GM20431 (cell line): Measurements from ENCODE around the gene FIGN.

ENCODE experiments used
- in situ Hi-C: fragments of 300-500 bp; cut with MseI, MboI; formaldehyde crosslinking; loops from one replicate; pipeline ENCODE4 v1.15.0; 2020; ENCODE audit warnings: low sequenced_read_pairs; ENCODE audit not compliant: unreplicated experiment

Gene FIGN, protein sequence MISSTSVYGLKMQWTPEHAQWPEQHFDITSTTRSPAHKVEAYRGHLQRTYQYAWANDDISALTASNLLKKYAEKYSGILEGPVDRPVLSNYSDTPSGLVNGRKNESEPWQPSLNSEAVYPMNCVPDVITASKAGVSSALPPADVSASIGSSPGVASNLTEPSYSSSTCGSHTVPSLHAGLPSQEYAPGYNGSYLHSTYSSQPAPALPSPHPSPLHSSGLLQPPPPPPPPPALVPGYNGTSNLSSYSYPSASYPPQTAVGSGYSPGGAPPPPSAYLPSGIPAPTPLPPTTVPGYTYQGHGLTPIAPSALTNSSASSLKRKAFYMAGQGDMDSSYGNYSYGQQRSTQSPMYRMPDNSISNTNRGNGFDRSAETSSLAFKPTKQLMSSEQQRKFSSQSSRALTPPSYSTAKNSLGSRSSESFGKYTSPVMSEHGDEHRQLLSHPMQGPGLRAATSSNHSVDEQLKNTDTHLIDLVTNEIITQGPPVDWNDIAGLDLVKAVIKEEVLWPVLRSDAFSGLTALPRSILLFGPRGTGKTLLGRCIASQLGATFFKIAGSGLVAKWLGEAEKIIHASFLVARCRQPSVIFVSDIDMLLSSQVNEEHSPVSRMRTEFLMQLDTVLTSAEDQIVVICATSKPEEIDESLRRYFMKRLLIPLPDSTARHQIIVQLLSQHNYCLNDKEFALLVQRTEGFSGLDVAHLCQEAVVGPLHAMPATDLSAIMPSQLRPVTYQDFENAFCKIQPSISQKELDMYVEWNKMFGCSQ

DNA sequence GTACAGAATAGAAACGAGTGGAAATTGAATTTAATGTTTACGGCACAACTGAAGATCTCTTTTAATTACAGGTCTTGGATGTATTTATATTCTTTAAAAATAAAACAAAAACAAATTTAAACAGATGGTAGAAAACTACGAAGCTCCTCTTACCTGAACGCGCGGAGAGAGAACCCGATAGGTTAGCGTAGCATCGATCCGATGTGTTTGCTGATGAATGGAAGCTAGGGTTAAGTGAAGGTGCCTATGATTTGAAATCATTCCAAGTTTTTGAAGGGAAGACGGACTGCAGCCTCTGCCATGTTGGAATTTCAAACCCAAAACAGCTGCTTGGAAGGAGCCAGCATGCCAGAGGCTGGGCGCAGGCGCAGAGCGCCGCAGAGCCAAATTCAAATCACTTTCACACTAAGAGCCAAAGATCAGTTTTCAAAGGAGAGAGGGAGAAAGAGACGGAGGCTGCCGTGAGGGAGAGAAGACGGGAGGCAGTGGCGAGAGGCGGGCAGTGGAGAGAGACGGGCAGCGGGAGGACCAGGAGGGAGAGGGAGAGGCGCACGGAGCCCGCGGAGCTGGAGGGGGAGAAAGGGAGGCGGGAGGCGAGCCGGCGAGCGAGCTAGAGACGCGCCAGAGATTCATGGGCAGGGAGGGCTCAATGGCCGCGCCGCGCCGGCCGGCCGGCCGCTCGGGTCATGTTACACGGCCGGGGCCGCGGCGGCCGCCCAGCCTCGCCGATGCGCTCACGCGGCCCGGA lies at the start of gene FIGN:
FIGN (minus strand) TSS at position 324 of the 748 bp plus-strand sequence. CDS start 1,081 bp downstream, outside the sequence.
- in situ Hi-C loops = no loop called here

DNA sequence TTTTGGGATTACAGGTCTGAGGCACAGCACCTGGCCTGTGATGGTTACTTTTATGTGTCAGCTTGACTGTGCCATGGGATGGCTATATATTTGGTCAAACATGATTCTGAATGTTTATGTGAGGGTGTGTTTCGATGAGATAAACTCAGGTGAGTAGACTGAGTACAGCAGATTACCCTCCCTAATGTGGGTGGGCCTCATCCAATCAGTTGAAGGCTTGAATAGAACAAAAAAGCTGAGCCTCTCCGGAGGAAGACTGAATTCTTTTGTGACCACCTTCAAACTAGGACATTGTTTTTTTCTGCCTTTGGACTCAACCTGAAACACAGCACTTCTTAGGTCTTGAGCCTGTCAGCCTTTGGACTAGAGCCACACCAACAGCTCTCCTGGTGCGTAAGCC lies 49.4 kb upstream of the FIGN start:
- in situ Hi-C loops = no loop called here

GRCh38 chr2:163779970-163780597 lies 44.3 kb upstream of the FIGN start:
- in situ Hi-C loops = no loop called here

- in situ Hi-C loops = no loop called here
Measured at GRCh38 chr2:163778045-163778781, 42.4 kb upstream of the FIGN start.

- in situ Hi-C loops = no loop called here
Measured at GRCh38 chr2:163775304-163775703, 39.5 kb upstream of the FIGN start.

- in situ Hi-C loops = no loop called here
Measured at GRCh38 chr2:163774862-163775261, 39.1 kb upstream of the FIGN start.

DNA sequence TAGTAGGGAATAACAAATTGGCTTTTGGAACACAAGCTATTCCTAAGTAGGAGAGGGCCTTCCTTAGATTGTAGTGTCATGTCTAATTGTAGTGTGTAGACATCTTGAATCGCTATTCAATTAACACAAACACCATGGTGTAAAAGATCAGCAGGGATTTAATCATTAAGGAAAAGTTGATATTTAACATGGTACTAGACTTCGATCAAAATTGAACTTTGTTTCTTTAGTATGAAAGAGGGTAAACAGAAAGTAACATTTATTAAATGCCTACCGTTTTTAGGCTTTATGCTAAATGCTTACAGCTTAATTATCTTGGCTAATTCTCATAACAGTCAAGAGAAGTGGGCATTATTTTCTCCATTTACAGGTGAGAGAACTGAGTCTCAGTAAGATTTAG lies 37.5 kb upstream of the FIGN start:
- in situ Hi-C loops = no loop called here

DNA sequence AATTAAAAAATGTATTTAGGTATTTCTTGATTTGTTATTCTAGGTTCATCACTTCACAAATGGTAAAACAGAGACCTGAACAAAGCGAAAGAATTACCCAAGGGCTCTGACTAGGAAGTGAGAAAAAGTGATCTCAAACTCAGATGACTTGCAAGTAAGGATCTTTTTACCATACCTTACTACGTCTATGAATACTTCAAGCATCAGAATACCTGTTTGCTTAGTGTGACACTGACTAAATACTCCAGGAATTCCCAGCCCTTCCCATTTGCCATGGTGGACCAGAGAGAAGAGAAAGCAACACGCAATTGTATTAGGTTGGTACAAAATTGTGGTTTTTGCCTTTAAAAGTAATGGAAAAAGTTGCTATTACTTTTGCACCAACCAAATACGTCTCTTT lies 35.8 kb upstream of the FIGN start:
- in situ Hi-C loops = no loop called here

- in situ Hi-C loops = no loop called here
Measured at GRCh38 chr2:163768881-163769695, 33.3 kb upstream of the FIGN start.

DNA sequence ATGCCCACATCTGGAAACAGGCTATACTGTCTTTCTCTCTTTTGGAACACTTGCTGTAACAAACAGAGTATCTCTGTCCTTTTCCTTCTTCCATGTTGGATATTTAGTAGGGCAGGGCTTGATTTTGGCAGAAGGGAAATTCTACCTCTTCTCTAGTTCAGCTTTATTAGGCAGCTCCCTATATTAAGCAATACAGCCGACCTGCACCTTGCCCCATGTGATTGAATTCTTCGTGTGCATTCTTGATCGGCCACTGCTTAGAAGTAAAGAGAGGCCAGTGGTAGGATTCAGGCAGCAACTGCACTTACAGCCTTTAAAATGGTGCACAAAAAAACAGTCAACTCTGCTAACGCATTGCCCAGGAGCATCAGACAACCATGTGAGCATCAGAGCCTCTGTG lies 31.3 kb upstream of the FIGN start:
- in situ Hi-C loops = no loop called here

- in situ Hi-C loops = no loop called here
Measured at GRCh38 chr2:163764566-163764965, 28.8 kb upstream of the FIGN start.

GRCh38 chr2:163759013-163759412 lies 23.2 kb upstream of the FIGN start:
- in situ Hi-C loops = no loop called here

DNA sequence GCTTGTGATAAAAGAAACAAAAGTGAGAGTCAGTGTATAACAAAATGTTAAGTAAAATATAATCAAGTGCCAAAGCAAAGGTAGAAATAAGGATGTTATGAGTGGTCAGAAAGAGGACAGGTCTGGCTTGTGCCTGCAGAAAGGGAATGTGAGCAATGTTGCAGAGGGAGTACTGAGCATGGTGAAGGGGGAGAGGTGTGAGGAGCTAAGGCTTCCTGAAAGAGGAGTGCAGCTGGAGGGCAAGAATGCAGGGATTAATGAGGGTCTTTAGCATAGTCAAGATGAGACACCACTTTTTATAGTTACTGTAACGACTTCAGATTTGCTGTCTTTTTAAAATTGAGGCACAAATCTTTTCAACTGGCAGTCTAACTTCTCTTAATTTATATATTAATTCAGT lies 22.0 kb upstream of the FIGN start:
- in situ Hi-C loops = no loop called here

- in situ Hi-C loops = no loop called here
Measured at GRCh38 chr2:163756588-163756987, 20.8 kb upstream of the FIGN start.

GRCh38 chr2:163755366-163755765 lies 19.6 kb upstream of the FIGN start:
- in situ Hi-C loops = no loop called here

DNA sequence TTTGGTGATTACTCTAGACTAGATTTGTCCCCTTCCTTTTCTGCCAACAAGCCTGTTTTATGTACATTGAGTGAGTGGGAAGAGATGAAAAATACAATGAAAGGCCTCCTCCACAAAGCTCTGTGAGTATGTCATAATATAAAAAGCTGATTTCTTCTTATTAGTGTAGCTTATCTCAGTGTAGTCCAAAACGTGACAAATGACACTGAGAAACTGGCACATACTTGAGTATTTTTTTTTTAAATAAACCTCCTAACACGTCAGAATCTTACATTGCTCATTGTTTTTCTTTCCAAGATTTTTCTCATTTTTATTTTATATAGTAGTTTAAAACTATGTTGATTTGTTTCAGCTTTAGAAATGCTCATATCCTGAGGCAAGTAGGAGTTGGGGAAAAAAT lies 17.9 kb upstream of the FIGN start:
- in situ Hi-C loops = no loop called here

- in situ Hi-C loops = no loop called here
Measured at GRCh38 chr2:163752267-163752666, 16.5 kb upstream of the FIGN start.

DNA sequence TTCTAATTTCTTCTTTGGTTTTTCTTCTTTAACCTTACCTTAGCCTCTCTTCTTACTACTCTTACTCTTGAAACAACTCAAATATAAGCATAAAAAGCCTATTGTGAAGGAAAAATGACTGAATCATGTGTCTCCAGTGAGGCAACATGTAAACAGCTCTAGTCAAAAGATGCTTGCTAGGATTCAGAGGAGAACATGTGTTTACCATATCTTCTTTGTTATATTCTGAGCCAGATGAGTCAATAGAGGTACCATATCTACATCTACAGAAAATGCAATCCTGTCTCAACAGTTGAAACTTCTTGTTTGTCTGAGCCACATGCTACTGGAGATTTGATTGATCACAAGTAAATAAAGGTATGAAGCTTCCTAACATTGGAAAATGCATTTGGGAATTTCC lies 15.9 kb upstream of the FIGN start:
- in situ Hi-C loops = no loop called here

- in situ Hi-C loops = no loop called here
Measured at GRCh38 chr2:163748420-163748819, 12.6 kb upstream of the FIGN start.
